Mammary epithelial cell (primary cell): ENCODE measurements around the gene CIROP.

ENCODE experiments used
- CTCF ChIP-seq, 2 donors: IDR thresholded peaks in 1 of 2; conservative IDR thresholded peaks in 1 of 2; 2 replicates each; pipeline ENCODE4 v1.5.1; 2011 to 2012; ENCODE audit warnings: inconsistent platforms in 2 of 2, low read length in 2 of 2, mild to moderate bottlenecking in 2 of 2, control low read depth in 1 of 2, low read depth in 1 of 2; ENCODE audit not compliant: insufficient read depth in 1 of 2; ENCODE audit errors: extremely low read depth in 1 of 2
- EZH2 ChIP-seq: IDR thresholded peaks from 2 replicates; pipeline ENCODE4 v1.6.1; 2012; ENCODE audit warnings: low read length, inconsistent platforms, borderline replicate concordance

- TF ChIP-seq CTCF (conservative IDR thresholded peaks at IDR 0.05 in 1 of 2, IDR thresholded peaks at IDR 0.05 in 1 of 2; ENCODE audit: extremely low read depth in 1 of 2, insufficient read depth in 1 of 2, low read depth in 1 of 2, low read length in 2 of 2) (no peak), EZH2 (no peak)
Measured at GRCh38 chr14:23115918-23116317, 11.1 kb upstream of the CIROP start.
